DOHH2 (cell line): Measurements from ENCODE around the gene BANK1.

ENCODE experiments used
- EZH2phosphoT487 ChIP-seq: fragments of 200-600 bp; sonication (generic); IDR thresholded peaks from 2 replicates; pipeline ENCODE4 v1.6.1; 2017; ENCODE audit warnings: borderline replicate concordance, mild to moderate bottlenecking, antibody characterized with exemption, low read length, moderate library complexity, mixed read lengths
- TF ChIP-seq, protein P1 (sequence below): fragments of 200-600 bp; sonication (generic); IDR thresholded peaks from one replicate; pipeline ENCODE4 v1.5.1; 2014; ENCODE audit warnings: antibody characterized with exemption, mild to moderate bottlenecking, low read depth, low read length; ENCODE audit not compliant: poor library complexity, severe bottlenecking

DNA sequence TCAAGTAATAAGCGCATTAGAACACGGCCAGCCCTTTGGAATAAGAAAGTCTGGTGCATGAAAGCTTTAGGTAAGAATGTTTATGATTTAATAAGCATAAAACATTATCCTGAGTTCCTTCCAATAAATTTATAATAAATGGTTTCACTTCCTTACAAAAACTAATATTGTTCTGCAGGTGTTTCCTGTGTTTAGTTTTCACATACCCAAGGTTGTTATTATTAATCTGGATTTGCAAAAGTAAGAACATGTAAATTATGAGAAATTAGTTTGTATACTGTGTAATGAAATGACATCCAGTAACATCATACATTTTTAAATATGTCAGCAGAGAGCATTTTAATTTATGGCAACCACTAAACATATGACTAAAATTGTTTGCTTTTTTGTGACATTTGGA is 72.1 kb downstream of the BANK1 start:
- TF ChIP-seq, protein P1, sequence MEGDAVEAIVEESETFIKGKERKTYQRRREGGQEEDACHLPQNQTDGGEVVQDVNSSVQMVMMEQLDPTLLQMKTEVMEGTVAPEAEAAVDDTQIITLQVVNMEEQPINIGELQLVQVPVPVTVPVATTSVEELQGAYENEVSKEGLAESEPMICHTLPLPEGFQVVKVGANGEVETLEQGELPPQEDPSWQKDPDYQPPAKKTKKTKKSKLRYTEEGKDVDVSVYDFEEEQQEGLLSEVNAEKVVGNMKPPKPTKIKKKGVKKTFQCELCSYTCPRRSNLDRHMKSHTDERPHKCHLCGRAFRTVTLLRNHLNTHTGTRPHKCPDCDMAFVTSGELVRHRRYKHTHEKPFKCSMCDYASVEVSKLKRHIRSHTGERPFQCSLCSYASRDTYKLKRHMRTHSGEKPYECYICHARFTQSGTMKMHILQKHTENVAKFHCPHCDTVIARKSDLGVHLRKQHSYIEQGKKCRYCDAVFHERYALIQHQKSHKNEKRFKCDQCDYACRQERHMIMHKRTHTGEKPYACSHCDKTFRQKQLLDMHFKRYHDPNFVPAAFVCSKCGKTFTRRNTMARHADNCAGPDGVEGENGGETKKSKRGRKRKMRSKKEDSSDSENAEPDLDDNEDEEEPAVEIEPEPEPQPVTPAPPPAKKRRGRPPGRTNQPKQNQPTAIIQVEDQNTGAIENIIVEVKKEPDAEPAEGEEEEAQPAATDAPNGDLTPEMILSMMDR = no peak
- no peak for TF ChIP-seq EZH2phosphoT487
